ENCODE results near the gene PTPRK.

DNA sequence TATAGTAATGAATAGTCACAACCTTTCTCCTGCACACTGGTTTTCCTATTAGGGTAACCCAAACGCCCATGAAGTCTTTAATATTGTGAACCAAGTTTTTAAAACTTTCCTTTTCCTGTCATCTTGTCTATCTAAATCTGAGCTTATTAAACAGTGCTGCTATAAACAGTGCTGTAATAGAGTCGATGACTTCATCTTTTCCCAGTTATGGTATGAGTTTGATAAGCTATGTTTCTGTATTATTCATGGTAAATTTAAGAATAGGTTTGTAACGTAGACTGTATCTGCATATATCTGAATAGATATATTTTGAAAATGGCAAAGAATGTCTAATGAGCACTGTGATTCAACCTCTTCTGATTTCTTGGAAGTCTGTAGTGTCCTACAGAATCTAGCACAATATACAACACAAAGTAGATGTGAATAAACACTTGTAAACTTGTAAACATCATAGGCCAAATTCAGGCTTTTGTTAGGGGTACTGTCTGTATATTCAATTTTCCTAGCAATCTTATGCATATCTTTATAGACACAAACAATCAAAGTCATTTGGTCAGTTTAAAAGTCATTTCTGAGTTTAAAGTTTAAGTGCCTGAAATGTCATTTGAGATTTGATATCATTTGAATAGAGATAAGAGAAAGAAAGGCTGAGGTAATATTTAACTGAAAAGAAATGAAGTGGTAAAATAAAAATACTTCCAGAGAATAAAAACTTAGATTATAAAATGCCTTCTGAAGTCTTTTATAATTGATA lies 155.5 kb downstream of the PTPRK start:
- TF ChIP-seq EP300 (IDR thresholded peaks at IDR 0.05; ENCODE audit: borderline replicate concordance) (no peak), RAD21 (IDR thresholded peaks at IDR 0.05; ENCODE audit: low read depth) (no peak), CEBPB (IDR thresholded peaks at IDR 0.05) (no peak), FOXM1 (IDR thresholded peaks at IDR 0.05; ENCODE audit: borderline replicate concordance, low read depth) (no peak), CREB1 (IDR thresholded peaks at IDR 0.05; ENCODE audit: low read depth) (no peak), ZBTB7A (IDR thresholded peaks at IDR 0.05; ENCODE audit: low read depth) (no peak)
- TF ChIP-seq, protein P1, sequence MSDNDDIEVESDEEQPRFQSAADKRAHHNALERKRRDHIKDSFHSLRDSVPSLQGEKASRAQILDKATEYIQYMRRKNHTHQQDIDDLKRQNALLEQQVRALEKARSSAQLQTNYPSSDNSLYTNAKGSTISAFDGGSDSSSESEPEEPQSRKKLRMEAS (IDR thresholded peaks at IDR 0.05), result no peak

Measured in Ishikawa (cell line).